ENCODE data around the gene SPA17. TPM values are rescaled to one million over a fixed set of nuclear protein-coding genes. Genes with fewer than 3 reads are reported as not detected.

Gene SPA17
- total and polyA plus RNA-seq, 2 of the 8 experiments (the other 6 are each of a cell fraction or from before 2014, with no cell fraction given), result 3.7 to 5.2 TPM

DNA sequence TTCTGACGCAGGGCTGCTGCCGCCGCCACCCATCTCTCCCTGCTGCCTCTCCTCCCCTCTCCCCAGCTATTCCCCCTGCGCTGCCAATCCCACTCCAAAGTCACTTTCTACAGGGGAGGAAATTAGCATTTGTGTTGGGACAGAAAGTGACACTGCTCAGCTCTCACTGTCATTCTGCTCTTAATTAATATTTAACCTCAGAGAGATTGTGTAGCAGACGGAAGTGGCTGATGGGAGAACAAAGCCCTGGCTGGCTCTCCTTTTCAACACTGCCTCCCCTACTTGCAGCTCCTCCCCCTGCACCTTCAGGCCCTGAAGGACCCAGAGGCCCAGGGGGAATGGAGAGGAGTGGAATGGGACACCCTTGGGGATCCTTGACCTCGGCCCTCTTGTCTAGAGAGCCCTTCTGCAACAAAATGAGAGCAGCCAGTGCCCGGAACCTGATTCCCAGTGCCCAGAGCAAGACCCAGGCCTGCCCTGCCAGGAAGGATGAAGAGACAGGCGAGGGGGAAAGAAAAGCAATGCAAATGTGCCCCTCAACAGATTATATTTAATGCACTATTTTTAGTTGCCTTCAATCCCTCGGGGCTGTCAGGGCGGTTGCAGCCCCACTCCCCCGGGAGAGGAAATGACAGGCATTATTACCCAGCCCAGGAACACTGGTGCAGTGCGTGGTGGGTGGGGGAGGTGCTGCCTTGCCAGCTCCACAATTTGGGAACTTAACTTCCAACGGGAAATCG, 51.4 kb downstream of the SPA17 start (continued):
- no peak for TF ChIP-seq POU5F1 (IDR thresholded peaks at IDR 0.05; ENCODE audit: low read depth, low read length)

Measured in H1 (cell line).